Hematopoietic multipotent progenitor cell treated with erythropoietin and hydrocortisone succinate and interleukin-3 and kit ligand, for 4 days (in vitro differentiated cells): ENCODE results near the gene ULK1.

Experiments
- DNase-seq: peaks from one replicate; pipeline ENCODE4 v3.0.0-alpha.2; 2015

ULK1 gene

DNA sequence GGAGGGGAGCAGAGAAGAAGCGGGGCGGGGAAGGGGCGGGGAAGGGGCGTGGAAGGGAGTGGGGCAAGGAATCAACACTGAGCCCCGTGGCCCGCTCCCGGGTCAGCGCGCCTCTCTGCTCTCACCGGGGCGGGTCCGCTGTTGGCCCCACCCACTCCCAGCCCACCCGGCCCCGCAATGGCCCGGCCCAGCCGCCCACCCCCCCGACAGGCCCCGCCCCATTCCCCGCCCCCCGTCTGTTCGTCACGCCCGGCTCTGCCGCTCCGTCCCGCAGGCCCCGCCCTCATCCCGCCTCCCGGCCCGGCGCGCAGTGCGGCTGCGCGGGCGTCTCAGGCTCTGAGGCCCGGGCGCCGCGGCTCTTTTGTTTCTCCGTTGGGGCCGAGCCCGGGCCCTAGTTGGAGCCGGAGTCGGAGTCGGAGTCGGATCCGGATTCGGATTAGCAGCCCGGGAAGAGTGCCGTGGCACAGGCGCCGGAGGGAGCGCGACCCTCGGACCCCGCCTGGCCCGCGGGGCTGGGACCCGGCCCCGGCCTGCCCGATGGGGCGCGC lies at the start of gene ULK1:
Gene ULK1 (plus strand): TSS at position 310 of the 548 bp plus-strand sequence. CDS start 380 bp downstream, outside the sequence.
- peak; percentile 95 for DNase-seq

DNA sequence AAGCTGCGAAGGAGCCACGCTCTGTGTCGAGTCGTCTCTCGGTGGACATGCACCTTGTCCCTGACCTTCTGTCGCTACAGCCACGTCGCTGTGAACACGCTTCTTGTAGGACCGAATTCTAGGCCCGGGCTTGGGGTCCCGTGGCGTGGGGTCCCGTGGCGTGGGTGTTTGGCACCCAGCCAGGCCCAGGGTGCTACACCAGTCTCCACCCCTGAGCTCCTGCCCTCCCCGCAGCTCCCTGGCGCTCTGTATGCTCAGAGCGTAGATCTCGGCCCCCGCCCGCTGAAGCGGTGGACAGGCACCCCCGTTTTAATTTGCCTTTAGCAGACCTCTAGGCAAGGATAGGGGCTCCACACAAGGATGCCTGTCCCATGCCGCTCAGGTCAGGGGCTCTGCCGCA lies 49.8 kb upstream of the ULK1 start:
- no peak for DNase-seq

DNA sequence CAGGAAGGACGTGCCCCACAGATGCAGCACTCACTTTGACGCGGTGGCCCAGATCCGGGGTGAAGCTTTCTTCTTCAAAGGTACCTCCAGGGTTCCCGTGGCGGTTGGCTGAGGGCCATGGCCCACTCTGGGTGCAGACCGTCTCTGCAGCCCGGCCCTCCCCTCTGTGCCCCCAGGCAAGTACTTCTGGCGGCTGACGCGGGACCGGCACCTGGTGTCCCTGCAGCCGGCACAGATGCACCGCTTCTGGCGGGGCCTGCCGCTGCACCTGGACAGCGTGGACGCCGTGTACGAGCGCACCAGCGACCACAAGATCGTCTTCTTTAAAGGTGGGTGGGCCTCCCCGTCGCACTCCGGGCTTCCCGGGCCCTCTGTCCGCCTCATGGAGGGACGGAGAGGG lies 49.3 kb upstream of the ULK1 start:
- no peak for DNase-seq

DNA sequence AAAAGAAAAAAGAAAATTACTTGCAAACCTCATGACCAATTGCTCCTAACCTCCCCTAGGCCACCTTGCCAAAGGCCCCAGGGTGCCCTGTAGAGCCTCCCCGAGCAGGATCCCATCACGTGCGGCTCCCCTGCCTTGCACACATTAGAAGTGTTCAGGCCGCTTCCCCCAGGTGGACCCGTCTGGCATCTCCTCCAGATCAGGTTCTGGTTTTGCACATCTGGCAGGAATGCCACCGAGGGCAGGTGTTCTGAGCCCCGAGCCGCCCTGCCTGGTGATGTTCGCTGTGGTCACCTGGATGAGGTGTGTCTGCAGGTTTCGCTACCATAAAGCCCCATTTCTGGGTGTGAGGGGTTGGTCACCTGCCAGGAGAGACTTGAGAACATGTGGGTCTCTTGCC lies 47.0 kb upstream of the ULK1 start:
- DNase-seq: no peak

DNA sequence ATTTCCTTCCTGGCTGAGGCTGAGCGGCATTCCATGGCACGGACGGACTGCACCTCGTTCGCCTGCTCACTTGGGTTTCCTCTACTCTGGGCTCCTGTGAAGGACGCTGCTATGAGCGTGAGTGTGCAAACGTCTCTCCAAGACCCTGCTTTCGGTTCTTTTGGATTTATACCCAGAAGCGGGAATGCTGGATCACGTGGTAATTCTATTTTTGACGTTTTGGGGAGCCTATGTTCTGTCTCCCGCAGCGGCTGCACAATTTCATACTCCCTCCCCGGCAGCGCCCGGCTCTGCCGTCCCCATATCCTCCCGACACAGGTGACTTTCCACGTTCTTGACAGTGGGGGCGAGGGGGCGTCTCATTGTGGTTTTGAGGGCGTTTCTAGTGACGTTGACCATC lies 45.7 kb upstream of the ULK1 start:
- no peak for DNase-seq

DNA sequence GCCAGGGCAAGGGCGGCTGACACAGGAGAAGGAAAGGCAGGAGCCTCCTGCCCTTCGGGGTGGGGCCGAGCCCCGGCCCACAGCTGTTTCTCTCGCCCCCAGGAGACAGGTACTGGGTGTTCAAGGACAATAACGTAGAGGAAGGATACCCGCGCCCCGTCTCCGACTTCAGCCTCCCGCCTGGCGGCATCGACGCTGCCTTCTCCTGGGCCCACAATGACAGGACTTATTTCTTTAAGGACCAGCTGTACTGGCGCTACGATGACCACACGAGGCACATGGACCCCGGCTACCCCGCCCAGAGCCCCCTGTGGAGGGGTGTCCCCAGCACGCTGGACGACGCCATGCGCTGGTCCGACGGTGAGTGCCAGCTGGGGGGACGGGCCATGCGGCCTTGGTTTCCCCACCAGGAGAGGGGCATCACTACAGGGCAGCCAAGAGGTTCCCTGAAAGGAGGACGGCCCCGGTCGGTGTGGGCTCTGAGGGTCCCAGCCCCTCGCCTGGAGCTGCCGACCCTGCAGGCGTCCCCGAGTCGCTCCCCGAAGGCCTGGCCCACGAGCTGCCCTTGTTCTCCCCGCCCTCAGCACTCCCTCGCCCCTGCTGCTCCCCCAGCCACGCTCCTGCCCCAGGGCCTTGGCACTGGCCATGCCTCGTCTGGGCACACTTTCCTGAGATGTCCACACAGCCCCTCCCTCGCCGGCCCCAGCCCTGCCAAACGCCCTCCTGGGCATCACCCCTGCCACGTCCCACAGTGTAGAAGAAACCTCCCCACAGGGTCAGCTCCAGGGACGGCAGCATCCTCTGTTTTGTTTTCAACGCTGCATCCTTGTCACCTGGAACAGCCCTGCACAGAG lies 44.5 kb upstream of the ULK1 start:
- no peak for DNase-seq

DNA sequence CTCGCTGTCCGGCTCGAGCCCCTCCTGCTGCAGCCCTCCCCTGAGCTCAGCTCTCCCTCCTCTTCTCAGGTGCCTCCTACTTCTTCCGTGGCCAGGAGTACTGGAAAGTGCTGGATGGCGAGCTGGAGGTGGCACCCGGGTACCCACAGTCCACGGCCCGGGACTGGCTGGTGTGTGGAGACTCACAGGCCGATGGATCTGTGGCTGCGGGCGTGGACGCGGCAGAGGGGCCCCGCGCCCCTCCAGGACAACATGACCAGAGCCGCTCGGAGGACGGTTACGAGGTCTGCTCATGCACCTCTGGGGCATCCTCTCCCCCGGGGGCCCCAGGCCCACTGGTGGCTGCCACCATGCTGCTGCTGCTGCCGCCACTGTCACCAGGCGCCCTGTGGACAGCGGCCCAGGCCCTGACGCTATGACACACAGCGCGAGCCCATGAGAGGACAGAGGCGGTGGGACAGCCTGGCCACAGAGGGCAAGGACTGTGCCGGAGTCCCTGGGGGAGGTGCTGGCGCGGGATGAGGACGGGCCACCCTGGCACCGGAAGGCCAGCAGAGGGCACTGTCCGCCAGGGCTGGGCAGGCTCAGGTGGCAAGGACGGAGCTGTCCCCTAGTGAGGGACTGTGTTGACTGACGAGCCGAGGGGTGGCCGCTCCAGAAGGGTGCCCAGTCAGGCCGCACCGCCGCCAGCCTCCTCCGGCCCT lies 43.4 kb upstream of the ULK1 start:
- DNase-seq: no peak

DNA sequence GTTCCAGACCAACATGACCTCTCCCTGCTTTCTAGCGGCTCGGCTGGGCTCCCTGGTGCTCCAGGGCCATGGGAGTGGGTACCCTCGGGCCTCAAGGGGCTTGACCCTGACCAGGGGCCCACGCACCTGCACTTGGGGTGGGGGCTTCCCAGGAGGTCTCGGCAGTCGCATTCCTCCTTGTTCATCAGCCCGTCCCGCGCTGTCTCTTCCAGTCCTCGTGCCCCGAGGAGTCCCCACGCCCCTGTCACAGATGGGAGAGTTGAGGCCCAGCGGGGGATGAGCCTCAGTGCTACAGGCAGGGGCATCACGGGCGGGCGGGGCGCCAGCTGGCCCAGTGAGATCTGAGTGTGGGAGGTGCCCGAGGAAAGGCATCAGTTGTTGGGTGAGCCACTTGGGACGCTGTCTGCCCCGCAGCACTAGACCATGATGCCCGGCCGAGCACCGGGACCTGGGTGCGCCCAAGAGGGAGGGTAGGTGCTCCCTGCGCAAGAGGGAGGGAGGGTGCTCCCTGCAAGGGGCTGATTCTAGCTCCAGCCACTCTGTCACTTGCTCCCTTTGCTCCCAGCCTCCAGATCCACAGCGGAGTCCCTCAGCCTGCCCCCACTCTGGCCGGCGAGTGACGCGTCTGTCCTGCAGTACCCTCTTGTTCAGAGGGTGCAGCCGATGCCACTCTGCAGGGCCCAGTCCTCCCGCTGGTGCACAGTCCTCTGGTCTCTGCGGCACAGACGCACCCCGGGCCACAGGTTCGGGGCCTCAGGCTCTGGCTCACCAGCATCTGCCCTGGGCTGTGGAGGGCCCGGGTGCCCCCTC lies 42.5 kb upstream of the ULK1 start:
- DNase-seq: peak; percentile 60

DNA sequence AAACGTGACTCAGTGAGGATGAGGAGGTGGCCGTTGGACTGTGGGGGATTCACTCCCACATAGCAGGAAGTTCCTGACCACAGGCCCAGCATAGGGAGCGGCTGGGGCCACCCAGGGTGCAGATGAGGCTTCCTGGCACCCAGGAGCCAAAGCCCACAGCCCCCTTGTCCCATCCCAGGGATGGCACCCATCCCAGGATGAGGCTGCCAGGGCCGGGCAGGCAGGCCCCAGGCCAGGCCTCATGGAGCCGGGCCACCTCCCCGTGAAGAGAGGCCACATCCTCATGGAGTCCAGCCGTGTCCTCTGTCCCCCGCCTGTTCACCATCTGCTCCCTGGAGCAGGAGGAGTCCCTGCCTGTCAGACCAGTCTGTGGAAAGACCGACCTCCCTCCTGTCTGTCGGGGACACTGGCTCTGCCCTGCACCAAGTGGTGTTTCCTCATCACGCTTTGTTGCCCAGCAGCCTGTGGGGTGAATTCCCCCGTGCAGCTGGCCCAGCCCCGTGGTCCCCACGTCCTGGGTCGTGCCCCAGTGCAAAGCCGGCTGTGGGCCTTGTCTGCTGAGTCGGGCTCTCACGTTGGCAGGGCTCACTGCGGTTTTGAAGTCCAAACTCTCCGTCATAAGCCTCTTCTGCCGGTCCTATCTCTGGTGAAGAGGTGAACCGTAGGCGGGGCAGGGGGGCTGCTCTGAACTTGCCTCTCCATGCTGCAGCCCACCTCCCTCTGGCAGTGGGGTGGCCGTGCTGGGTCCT lies 41.7 kb upstream of the ULK1 start:
- peak; percentile 56 for DNase-seq

DNA sequence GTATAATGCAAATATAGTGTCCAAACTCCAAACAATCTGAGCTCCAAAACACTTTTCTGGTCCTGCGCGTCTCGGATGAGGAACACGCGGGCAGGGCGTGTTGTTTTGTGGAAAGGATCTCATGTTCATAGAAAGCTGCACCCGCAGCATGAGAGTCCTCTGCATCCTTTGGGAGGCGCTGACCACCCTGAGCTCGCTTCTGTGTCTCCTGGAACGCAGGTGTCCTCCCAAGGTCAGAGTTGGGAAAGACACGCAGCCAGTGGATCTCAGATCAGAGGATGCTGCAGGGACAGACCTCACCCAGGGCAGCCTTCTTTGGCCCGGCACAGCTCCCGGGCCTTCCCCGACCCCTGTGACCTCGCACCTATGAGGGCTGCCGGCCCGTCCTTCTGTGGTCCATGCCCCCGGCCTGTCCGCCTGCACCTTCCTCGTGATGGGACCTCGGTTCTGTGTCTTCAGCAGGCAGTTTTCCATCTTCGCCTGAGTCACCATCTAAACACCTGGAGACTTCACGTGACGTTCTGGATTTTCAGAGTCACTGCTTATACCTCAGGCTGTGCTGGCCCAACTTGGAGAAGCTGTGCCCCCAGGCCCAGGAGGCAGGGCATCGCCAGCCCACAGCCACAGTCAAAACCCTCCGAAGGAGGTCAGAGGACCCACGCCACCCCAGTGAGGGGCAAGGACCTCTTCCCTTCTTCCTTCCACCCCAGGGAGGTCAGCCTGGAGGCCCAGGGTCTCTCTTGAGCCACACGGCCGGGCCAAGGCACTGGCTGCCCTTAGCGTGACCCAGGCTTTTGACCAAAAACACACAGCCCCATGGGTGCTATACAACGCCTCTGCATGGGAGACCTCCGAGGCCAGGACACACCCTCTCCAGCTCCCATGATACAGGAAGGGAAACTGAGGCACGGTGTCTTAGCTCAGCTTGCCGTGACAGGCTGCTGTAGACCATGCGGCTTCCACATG lies 40.3 kb upstream of the ULK1 start:
- DNase-seq: no peak

DNA sequence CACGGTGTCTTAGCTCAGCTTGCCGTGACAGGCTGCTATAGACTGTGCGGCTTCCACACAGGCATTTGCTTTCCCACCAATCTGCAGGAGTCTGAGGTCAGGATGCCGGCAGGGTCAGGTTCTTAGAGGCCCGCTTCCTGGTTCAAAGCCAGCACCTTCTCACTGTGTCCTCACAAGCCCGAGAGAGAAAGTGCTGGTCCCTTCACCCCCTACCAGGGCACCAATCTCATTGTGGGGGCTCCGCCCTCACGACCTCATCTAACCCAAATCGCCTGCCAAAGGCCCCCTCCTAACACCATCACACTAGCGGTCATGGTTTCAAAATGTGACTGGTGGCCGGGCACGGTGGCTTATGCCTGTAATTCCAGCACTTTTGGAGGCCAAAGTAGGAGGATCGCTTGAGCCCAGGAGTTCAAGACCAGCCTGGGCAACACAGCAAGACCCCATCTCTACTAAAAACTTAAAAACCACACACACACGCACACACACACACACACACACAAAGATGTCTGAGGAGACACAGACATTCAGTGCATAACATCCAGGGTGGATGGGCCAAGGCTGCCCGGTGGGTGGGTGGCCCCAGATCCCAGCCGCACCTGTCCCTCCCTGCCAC lies 39.5 kb upstream of the ULK1 start:
- no peak for DNase-seq

DNA sequence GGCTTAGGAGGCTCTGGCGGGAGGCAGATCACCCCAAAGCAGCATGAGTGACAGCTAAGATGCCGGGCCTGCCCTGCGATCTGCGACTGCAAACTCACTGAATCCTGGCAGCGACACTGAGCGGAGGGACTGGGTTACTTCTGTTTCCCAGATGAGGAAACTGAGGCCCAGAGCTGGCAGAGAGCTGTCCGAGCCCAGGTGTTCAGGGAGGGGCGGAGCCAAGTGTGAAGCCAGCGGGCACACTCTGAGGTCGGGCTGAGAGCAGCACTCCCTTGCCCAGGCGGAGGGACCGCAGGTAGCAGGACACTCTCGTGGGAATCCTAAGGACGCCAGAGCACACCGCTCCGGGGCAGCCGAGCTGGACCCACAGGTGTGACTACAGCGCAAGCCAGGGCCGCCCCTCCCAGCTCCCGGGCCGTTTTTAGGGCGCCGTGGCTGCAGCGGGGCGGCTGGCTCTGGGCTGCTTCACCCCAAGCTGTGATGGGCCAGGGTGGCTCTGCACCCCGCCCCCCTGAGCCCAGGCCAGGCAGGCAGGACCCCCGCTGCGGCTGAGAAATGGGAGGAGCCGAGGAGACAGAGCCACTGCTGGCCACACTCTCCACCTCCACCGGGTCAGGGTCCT lies 38.8 kb upstream of the ULK1 start:
- DNase-seq: no peak

DNA sequence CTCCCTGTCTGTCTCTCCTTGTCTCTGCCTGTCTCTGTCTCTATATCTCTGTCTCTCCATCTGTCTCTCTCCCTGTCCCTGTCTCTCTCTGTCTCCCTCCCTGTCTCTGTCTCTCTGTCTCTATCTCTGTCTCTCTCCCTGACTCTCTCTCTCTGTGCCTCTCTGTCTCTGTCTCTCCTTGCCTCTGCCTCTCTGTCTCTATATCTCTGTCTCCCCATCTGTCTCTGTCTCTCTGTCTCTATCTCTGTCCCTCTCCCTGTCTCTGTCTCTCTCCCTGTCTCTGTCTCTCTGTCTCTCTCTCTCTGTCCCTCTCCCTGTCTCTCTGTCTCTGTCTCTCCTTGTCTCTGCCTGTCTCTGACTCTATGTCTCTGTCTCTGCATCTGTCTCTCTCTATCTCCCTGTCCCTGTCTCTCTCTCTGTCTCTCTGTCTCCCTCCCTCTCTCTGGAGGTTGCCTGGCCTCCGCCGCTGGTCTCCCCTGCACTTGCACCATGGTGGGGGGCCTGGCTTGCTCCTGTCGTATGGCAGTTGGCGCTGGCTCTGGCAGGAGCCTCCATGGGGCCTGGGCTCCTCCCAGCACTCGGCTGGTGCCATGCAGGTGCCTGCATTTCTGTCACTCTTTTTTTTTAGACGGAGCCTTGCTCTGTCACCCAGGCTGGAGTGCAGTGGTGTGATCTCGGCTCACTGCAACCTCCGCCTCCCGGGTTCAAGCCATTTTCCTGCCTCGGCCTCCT lies 37.9 kb upstream of the ULK1 start:
- DNase-seq: no peak

DNA sequence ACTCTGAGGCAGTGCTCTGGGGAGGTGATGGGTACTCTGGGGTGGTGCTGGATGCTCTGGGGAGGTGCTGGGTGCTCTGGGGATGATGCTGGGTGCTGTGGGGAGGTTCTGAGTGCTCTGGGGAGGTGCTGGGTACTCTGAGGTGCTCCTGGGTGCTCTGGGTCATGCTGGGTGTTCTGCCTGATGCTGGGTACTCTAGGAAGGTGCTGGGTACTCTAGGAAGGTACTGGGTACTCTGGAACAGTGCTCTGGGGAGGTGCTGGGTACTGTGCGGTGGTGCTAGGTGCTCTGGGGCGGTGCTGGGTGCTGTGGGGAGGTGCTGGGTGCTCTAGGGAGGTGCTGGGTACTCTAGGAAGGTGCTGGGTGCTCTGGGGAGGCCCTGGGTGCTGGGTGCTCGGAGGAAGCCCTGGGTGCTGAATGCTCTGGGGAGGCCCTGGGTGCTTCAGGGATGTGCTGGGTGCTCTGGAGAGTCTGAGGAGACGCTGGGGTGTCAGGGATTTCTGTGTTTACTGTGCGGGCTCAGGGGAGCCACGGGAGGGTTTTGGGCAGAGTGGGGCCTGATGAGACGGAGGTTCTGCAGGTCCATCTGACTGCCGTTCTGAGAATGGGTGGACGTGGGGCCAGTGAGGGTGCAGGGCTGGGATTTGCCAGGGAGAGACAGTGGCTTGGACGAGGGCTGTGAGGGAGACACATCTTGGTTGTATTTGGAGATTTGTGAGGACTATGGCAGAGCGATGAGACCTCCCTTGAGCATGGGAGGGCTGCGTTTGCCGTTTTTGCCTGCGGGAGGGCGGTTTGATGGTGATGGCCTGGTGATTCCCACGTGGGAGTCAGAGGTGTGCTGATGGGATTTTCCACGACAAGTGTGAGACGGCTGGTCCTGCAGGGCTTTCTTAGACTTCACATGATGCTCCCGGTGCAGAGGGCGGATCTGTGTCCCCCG lies 36.2 kb upstream of the ULK1 start:
- no peak for DNase-seq

DNA sequence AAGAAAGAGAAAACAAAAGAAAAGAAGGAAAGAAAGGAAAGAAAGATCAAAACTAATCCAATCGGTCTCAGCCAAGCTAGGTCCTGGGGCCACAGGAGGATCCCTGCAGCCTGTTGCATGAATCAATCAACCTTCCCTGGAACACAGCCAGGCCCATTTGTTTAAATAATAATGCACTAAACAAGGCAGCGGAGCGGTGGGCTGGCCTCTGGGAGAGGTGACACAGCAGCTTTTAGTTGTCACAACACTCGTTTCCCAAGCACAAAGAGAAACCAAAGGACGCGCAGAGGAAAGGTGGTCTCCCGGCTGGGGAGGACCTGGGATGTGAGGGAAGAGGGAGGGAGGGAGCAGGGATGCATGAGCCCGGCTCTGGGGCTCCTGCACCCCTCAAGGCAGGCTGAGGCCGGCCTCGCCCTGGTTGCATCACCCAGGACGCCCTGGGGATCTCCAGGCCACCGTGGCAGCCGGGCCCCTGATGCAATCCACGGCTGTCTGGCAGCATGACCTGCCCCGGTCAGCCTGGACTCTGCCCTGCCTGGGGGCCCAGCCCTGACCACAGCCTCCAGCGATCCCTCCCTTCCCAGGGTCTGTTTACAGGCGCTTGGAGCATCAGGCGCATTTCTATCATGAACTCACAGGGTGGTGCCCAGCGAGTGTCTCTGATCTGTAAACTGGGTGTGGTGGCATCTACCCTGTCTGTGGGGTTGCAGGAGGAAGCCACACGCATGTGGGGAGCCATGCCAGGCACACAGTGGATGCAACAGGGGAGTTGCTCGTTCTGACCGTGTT lies 33.8 kb upstream of the ULK1 start:
- peak; percentile 84 for DNase-seq

DNA sequence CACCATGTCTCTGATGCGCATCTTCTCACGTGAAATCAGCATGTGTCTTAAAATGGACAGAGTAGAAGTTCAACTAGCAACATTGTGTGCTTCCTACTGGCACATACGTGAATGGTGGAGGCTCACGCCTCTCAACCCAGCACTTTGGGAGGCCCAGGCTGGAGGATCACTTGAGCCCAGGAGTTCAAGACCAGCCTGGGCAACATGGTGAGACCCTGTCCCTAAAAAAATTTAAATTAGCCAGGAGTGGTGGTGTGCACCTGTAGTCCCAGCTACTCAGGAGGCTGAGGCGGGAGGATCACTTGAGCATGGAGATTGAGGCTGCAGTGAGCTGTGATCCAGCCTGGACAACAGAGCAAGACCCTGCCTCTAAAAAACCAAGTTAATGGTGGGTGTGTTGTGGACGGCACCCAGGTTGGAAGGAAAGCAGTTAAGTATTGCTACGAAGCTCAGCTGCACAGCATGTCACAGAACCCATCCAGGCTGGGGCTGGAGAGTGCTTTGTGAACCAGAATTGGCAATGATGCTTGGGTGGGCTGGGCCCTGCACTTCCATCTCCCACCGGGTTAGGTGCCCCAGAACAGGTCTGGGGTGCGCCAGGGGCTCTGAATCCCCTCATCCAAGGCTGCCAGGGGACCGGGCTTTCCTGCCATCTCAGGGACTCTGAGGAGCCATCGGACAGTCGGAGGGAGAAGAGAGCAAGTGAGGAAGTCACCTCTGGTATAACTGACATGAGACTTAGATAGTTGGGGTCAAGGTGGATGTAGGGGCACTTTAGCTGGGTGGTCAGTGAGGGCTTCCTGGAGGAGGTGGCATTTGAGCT lies 33.0 kb upstream of the ULK1 start:
- DNase-seq: no peak

DNA sequence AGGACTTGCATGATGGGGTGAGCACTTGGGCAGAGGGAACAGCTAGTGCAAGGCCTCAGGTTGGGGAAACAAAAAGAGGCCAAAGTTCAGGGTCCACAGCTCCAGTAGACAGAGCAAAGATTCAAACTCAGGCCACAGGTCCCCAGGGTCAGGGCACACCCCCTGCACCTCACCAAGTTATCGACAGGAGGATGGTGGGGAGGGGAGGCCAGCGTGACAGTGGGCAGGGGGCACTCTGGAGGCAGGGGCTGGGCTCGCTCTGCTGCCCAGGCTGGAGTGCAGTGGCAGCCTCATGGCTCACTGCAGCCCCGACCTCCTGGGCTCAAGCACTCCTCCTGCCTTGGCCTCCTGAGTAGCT lies 32.4 kb upstream of the ULK1 start:
- no peak for DNase-seq
